Spinal cord (tissue), 10 donors: Measurements from ENCODE around the gene PPP3CA. TPM values are rescaled to one million over a fixed set of nuclear protein-coding genes. Genes with fewer than 3 reads are reported as not detected.
"Not testable (repeated sequence)": the region's sequence is repeated elsewhere in the genome, so short reads cannot be mapped to it uniquely, and the experiment has no call there.

Source experiments
- DNase-seq, 6 donors: peaks; one replicate each; pipeline versions ENCODE4 v3.0.0 to v3.0.0-alpha.2; 2013 to 2015; ENCODE audit warnings: low spot score in 6 of 6, low read depth in 4 of 6
- H3K27ac ChIP-seq: one replicate; pipeline ENCODE4 v1.5.1; 2013; ENCODE audit warnings: low read depth, low read length, control low read depth
- H3K27me3 ChIP-seq: one replicate; pipeline ENCODE4 v1.6.1; 2013; ENCODE audit warnings: low read length; ENCODE audit not compliant: control insufficient read depth, insufficient read depth
- H3K36me3 ChIP-seq: one replicate; pipeline ENCODE4 v1.6.1; 2013; ENCODE audit warnings: low read length; ENCODE audit not compliant: control insufficient read depth, insufficient read depth
- H3K4me1 ChIP-seq: one replicate; pipeline ENCODE4 v1.6.1; 2013; ENCODE audit warnings: low read length; ENCODE audit not compliant: control insufficient read depth, insufficient read depth
- H3K4me3 ChIP-seq: one replicate; pipeline ENCODE4 v1.5.1; 2013; ENCODE audit warnings: low read depth, low read length, control low read depth
- H3K9me3 ChIP-seq: one replicate; pipeline ENCODE4 v1.6.1; 2013; ENCODE audit warnings: low read length; ENCODE audit not compliant: control insufficient read depth, insufficient read depth
- WGBS: methylation state at CpG from one replicate; pipeline ENCODE4 v1.1.5; 2013; ENCODE audit warnings: missing lambda C conversion rate; ENCODE audit not compliant: insufficient coverage; 5-methylcytosine and 5-hydroxymethylcytosine counted together
- polyA plus RNA-seq, 2 donors: library from polyadenylated mRNA; unstranded; fragments of 120-200 nt; gene quantifications; one replicate each; pipeline ENCODE4 v1.2.1, GENCODE V29; 2013; ENCODE audit not compliant: insufficient read length in 2 of 2
- total RNA-seq, 2 donors: library from RNA; depleted of rRNA in 1 of 2; stranded (reverse); fragments of 120-200 nt in 1 of 2; fragments of >200 nt in 1 of 2; gene quantifications; one replicate each; pipeline versions ENCODE4 v1.2.3 to v1.2.4, GENCODE V29; 2013 to 2014
- donor health status: healthy.

Gene PPP3CA
- total and polyA plus RNA-seq, 4 donors: 43.9 to 152 (median 105) TPM

- Histone ChIP-seq H3K4me3 (no peak overlapping the region), H3K27me3 (no peaks in the 10 kb centered on the region), H3K27ac (peak overlapping the region; percentile 49), H3K36me3 (no peaks in the 10 kb centered on the region), H3K4me1 (no peaks in the 10 kb centered on the region), H3K9me3 (no peaks in the 10 kb centered on the region)
- DNase-seq: peak in 4 of 6 donors; percentile 52 to 83 (median 66)
- no CpG with 5 or more reads among the region's 2 CpGs for WGBS
These were observed 232.4 kb downstream of the PPP3CA start for GRCh38 chr4:101114936-101115372.

- H3K9me3 ChIP-seq: no peaks in the 10 kb centered on the region
- H3K27me3 ChIP-seq: no peaks in the 10 kb centered on the region
- DNase-seq: no peak
- H3K27ac ChIP-seq: no peak overlapping the region
- no peaks in the 10 kb centered on the region for H3K36me3 ChIP-seq
- no peak overlapping the region for H3K4me3 ChIP-seq
- no CpG with 5 or more reads among the region's 6 CpGs for WGBS
- H3K4me1 ChIP-seq: peaks cover 8% of the 10 kb centered on the region
These were observed 242.8 kb downstream of the PPP3CA start for GRCh38 chr4:101104312-101105052.

DNA sequence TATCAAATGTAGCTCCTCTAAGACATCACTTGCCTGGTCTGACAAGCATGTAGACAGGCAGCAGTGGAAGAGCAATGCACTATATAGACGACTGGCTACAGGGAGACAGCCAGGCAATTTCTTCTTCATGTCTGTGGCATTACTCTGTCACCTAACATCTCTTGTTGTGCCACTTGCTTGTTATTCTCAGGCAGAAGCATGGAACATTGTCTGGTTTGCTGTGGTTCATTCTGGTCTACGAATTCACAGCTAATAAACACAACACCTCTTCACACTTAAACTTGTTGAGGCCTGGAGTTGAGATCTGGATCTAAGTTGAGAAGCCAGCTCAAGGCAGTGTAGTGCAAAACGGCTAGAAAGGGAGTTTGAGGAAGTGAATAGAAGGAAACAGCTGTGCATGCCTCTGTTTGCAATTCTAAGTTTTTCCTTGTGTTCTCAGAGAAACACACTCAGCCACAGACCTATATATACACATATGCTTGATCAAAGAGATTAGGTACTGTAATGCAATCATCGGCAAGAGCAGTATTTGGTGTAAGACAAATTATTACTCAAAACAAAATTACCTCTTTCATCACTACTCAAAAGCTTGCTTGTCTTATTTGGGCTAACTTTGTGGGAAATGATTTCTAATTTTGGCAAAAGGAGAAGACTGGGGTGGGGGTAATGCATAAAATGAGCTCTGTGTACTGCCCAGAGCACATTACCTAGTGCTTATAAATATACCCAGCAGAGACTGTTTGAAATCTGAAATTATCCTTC is 243.8 kb downstream of the PPP3CA start:
- peak in 2 of 6 donors; percentile 24 to 44 for DNase-seq
- H3K4me3 ChIP-seq: no peak overlapping the region

GRCh38 chr4:101102114-101102742 is 245.1 kb downstream of the PPP3CA start:
- no peaks in the 10 kb centered on the region for H3K27me3 ChIP-seq
- DNase-seq: peak in 3 of 6 donors; percentile 40 to 72 (median 66)
- no CpG with 5 or more reads among the region's 1 CpG for WGBS
- peaks cover 8% of the 10 kb centered on the region for H3K4me1 ChIP-seq
- H3K9me3 ChIP-seq: no peaks in the 10 kb centered on the region
- no peaks in the 10 kb centered on the region for H3K36me3 ChIP-seq
- H3K27ac ChIP-seq: no peak overlapping the region
- no peak overlapping the region for H3K4me3 ChIP-seq

More for the DNA sequence above, 243.8 kb downstream of the PPP3CA start:
- Histone ChIP-seq H3K9me3 (no peaks in the 10 kb centered on the region), H3K4me1 (peaks cover 8% of the 10 kb centered on the region), H3K27me3 (no peaks in the 10 kb centered on the region), H3K27ac (no peak overlapping the region), H3K36me3 (no peaks in the 10 kb centered on the region)
- WGBS: 10% methylated on average over 2 of the region's 4 CpGs

DNA sequence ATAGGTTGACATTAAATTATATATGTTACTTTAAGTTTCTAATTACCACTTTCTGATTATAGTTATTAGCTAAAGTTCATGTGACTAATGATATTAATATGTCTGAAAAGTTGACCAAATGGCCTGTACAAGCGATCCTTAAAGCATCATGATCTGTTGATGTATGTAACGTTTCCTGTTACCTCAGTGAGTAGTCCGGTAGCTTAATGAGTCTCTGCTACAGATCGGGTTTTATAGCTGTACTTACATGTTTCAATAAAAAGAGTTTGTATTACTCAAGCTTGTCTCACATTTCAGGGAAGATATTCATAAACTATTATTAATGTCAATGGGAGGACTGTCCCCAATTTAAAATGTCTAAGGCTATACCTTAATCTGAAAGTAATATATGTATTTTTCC is 246.3 kb downstream of the PPP3CA start:
- DNase-seq: no peak
- Histone ChIP-seq H3K4me3 (no peak overlapping the region), H3K27me3 (no peaks in the 10 kb centered on the region), H3K9me3 (no peaks in the 10 kb centered on the region), H3K4me1 (peaks cover 5% of the 10 kb centered on the region), H3K27ac (no peak overlapping the region), H3K36me3 (no peaks in the 10 kb centered on the region)
- WGBS: no CpG with 5 or more reads among the region's 4 CpGs

- no peak overlapping the region for H3K4me3 ChIP-seq
- no peak overlapping the region for H3K27ac ChIP-seq
- WGBS: 80% methylated on average over 1 of the region's 4 CpGs
- H3K36me3 ChIP-seq: no peaks in the 10 kb centered on the region
- peaks cover 5% of the 10 kb centered on the region for H3K4me1 ChIP-seq
- H3K27me3 ChIP-seq: no peaks in the 10 kb centered on the region
- H3K9me3 ChIP-seq: no peaks in the 10 kb centered on the region
- DNase-seq: peak in 1 of 6 donors; percentile 54
These were observed 248.5 kb downstream of the PPP3CA start for GRCh38 chr4:101098666-101099400.

DNA sequence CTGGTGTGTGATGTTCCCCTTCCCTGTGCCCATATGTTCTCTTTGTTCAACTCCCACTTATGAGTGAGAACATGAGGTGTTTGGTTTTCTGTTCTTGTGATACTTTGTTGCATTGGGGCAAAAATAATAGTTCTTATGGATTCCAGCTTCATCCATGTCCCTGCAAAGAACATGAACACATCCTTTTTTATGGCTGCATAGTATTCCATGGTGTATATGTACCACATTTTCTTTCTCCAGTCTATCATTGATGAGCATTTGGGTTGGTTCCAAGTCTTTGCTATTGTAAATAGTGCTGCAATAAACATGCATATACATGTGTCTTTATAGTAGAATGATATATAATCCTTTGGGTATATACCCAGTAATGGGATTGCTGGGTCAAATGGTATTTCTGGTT is 254.7 kb downstream of the PPP3CA start:
- not testable (repeated sequence) for H3K36me3 ChIP-seq, H3K4me3 ChIP-seq, H3K4me1 ChIP-seq, H3K27me3 ChIP-seq, H3K27ac ChIP-seq, H3K9me3 ChIP-seq, DNase-seq

GRCh38 chr4:101089168-101089567 is 258.2 kb downstream of the PPP3CA start:
- DNase-seq: no peak
- Histone ChIP-seq H3K27ac (no peak overlapping the region), H3K9me3 (no peaks in the 10 kb centered on the region), H3K4me1 (no peaks in the 10 kb centered on the region), H3K4me3 (no peak overlapping the region), H3K27me3 (no peaks in the 10 kb centered on the region), H3K36me3 (peaks cover 3% of the 10 kb centered on the region)
- 93% methylated on average over 2 of the region's 2 CpGs for WGBS

GRCh38 chr4:101086801-101087586 is 260.3 kb downstream of the PPP3CA start:
- peaks cover 3% of the 10 kb centered on the region for H3K36me3 ChIP-seq
- peak in 1 of 6 donors; percentile 23 for DNase-seq
- no peaks in the 10 kb centered on the region for H3K27me3 ChIP-seq
- H3K4me3 ChIP-seq: no peak overlapping the region
- H3K9me3 ChIP-seq: no peaks in the 10 kb centered on the region
- H3K4me1 ChIP-seq: no peaks in the 10 kb centered on the region
- WGBS: no CpG with 5 or more reads among the region's 1 CpG
- H3K27ac ChIP-seq: no peak overlapping the region
